ENCODE data around the gene BCL6. TPM values are rescaled to one million over a fixed set of nuclear protein-coding genes. Genes with fewer than 3 reads are reported as not detected.
"Not testable (repeated sequence)": the region's sequence is repeated elsewhere in the genome, so short reads cannot be mapped to it uniquely, and the experiment has no call there.

BCL6 gene
- total RNA-seq, 2 experiments from 2014 or later, result 41.4 to 51.3 TPM

GRCh38 chr3:187684880-187685279 lies 60.4 kb downstream of the BCL6 start:
- intact Hi-C loops (cut with micrococcal nuclease), result loop anchor here (2.0 kb wide), 1 partner anchor 20 kb away; no protein-coding TSS in a partner anchor
- Mint-ChIP-seq H3K4me3 (no peak overlapping the region), H3K27me3 (peaks cover 39% of the 10 kb centered on the region), H3K27ac (no peak overlapping the region), H3K36me3 (peaks cover 2% of the 10 kb centered on the region), H3K4me1 (ENCODE audit: low read depth) (peaks cover 3% of the 10 kb centered on the region), H3K9me3 (peaks cover 19% of the 10 kb centered on the region)
- CTCF ChIA-PET, result interaction anchor here (1.0 to 11.1 kb wide), 4 partner anchors 11 to 365 kb away, joined by 3 to 515 read pairs (median 95); no protein-coding TSS in a partner anchor
- POLR2A ChIA-PET, result no interaction called here
- peak; percentile 18 for DNase-seq

- no peak for DNase-seq
- Mint-ChIP-seq H3K27ac (no peak overlapping the region), H3K9me3 (peaks cover 19% of the 10 kb centered on the region), H3K27me3 (peaks cover 41% of the 10 kb centered on the region), H3K4me1 (ENCODE audit: low read depth) (peaks cover 3% of the 10 kb centered on the region), H3K36me3 (peaks cover 2% of the 10 kb centered on the region), H3K4me3 (no peak overlapping the region)
- POLR2A ChIA-PET, result no interaction called here
- CTCF ChIA-PET, result interaction anchor here (1.0 to 11.1 kb wide), 4 partner anchors 12 to 365 kb away, joined by 3 to 515 read pairs (median 95); no protein-coding TSS in a partner anchor
- intact Hi-C loops (cut with micrococcal nuclease), result loop anchor here (2.0 kb wide), 1 partner anchor 20 kb away; no protein-coding TSS in a partner anchor
Measured at GRCh38 chr3:187684444-187684843, 60.8 kb downstream of the BCL6 start.

- H3K4me1 Mint-ChIP-seq (ENCODE audit: low read depth); intact Hi-C loops (cut with micrococcal nuclease); DNase-seq; H3K36me3 Mint-ChIP-seq; H3K27ac Mint-ChIP-seq; H3K4me3 Mint-ChIP-seq; POLR2A ChIA-PET: not testable (repeated sequence)
- peaks cover 16% of the 10 kb centered on the region for H3K9me3 Mint-ChIP-seq
- CTCF ChIA-PET, result interaction anchor here (0.6 to 11.1 kb wide), 7 partner anchors 11 to 461 kb away, joined by 4 to 515 read pairs (median 78); partner anchors contain the start of gene SST
- peaks cover 32% of the 10 kb centered on the region for H3K27me3 Mint-ChIP-seq
Measured at GRCh38 chr3:187681756-187682155, 63.5 kb downstream of the BCL6 start.

- no peak overlapping the region for H3K4me3 Mint-ChIP-seq
- H3K27ac Mint-ChIP-seq, result no peak overlapping the region
- POLR2A ChIA-PET, result interaction anchor here (0.6 to 1.4 kb wide), 3 partner anchors 149 to 1271 kb away, joined by 3 to 5 read pairs (median 4); no protein-coding TSS in a partner anchor
- H3K9me3 Mint-ChIP-seq, result peaks cover 2% of the 10 kb centered on the region
- H3K4me1 Mint-ChIP-seq (ENCODE audit: low read depth), result peaks cover 3% of the 10 kb centered on the region
- peak; percentile 76 for DNase-seq
- H3K36me3 Mint-ChIP-seq, result no peaks in the 10 kb centered on the region
- CTCF ChIA-PET, result interaction anchor here (0.6 to 11.1 kb wide), 72 partner anchors 8 to 1763 kb away, joined by 3 to 515 read pairs (median 4); partner anchors contain the start of genes MASP1, RTP4 and SST
- H3K27me3 Mint-ChIP-seq, result peaks cover 31% of the 10 kb centered on the region
- intact Hi-C loops (cut with micrococcal nuclease), result loop anchor here (1.0 to 2.0 kb wide), 4 partner anchors 34 to 459 kb away; no protein-coding TSS in a partner anchor
Measured at GRCh38 chr3:187679638-187680396, 65.5 kb downstream of the BCL6 start.

- no peak overlapping the region for H3K27ac Mint-ChIP-seq
- ChIA-PET CTCF (interaction anchor here (0.6 to 11.1 kb wide), 46 partner anchors 11 to 1764 kb away, joined by 3 to 515 read pairs (median 6); partner anchors contain the start of genes RTP4 and SST), POLR2A (interaction anchor here (0.6 to 1.4 kb wide), 2 partner anchors 361 to 1272 kb away, joined by 3 to 4 read pairs; no protein-coding TSS in a partner anchor)
- no peaks in the 10 kb centered on the region for H3K4me1 Mint-ChIP-seq (ENCODE audit: low read depth)
- H3K27me3 Mint-ChIP-seq, result peaks cover 35% of the 10 kb centered on the region
- H3K36me3 Mint-ChIP-seq, result no peaks in the 10 kb centered on the region
- DNase-seq, result peak; percentile 45
- no peak overlapping the region for H3K4me3 Mint-ChIP-seq
- no peaks in the 10 kb centered on the region for H3K9me3 Mint-ChIP-seq
- intact Hi-C loops (cut with micrococcal nuclease), result loop anchor here (1.0 to 2.0 kb wide), 4 partner anchors 36 to 458 kb away; no protein-coding TSS in a partner anchor
Measured at GRCh38 chr3:187678726-187679268, 66.5 kb downstream of the BCL6 start.

- Mint-ChIP-seq H3K4me1 (ENCODE audit: low read depth) (no peaks in the 10 kb centered on the region), H3K27ac (no peak overlapping the region), H3K36me3 (no peaks in the 10 kb centered on the region), H3K9me3 (no peaks in the 10 kb centered on the region), H3K27me3 (peaks cover 32% of the 10 kb centered on the region), H3K4me3 (no peak overlapping the region)
- POLR2A ChIA-PET, result interaction anchor here (0.9 kb wide), 1 partner anchor 8 kb away, joined by 3 read pairs; no protein-coding TSS in a partner anchor
- CTCF ChIA-PET, result interaction anchor here (2.4 to 11.1 kb wide), 4 partner anchors 11 to 455 kb away, joined by 9 to 515 read pairs (median 152); partner anchors contain the start of gene SST
- intact Hi-C loops (cut with micrococcal nuclease), result loop anchor here (2.0 kb wide), 1 partner anchor 457 kb away; no protein-coding TSS in a partner anchor
- DNase-seq, result no peak
Measured at GRCh38 chr3:187677604-187678003, 67.7 kb downstream of the BCL6 start.

GRCh38 chr3:187673012-187673411 lies 72.3 kb downstream of the BCL6 start:
- Mint-ChIP-seq H3K36me3 (no peaks in the 10 kb centered on the region), H3K4me1 (ENCODE audit: low read depth) (no peaks in the 10 kb centered on the region), H3K27ac (no peak overlapping the region), H3K4me3 (no peak overlapping the region), H3K9me3 (no peaks in the 10 kb centered on the region), H3K27me3 (peaks cover 56% of the 10 kb centered on the region)
- POLR2A ChIA-PET, result no interaction called here
- intact Hi-C loops (cut with micrococcal nuclease), result no loop called here
- CTCF ChIA-PET, result interaction anchor here (2.6 to 3.3 kb wide), 2 partner anchors 57 to 354 kb away, joined by 19 read pairs; no protein-coding TSS in a partner anchor
- DNase-seq, result no peak

Other genes with a start within 250 kb of the BCL6 start
- not detected for gene SST, start 75.1 kb downstream of the BCL6 start, total RNA-seq
- not detected for gene RTP2, start 42.9 kb downstream of the BCL6 start, total RNA-seq